HCT116 (cell line): ENCODE results near the gene ENGASE. TPM values are rescaled to one million over a fixed set of nuclear protein-coding genes. Genes with fewer than 3 reads are reported as not detected.
A peak's percentile ranks its signal among the peaks of the same experiment; 100 is the strongest.

Experiments
- ATAC-seq: fragments of 200-7000 bp; cut with Tn5 transposase; 2 replicates; pipeline ENCODE4 v1.9.1; 2020; ENCODE audit warnings: mild to moderate bottlenecking, moderate library complexity
- BruUV-seq: library from RNA; stranded (reverse); fragments of 400-500 nt; replicated peaks from 2 replicates; lab custom pipeline; 2021; lab: Mats Ljungman, UMichigan
- CTCF ChIA-PET: fragments of 300-600 bp; sonication (Branson Sonifier 250); formaldehyde crosslinking; loops from one replicate; lab custom pipeline; 2021; ENCODE audit warnings: antibody characterized with exemption; lab: Charles Lee
- POLR2A ChIA-PET: fragments of 300-600, 350-600 bp; sonication (Branson Sonifier 250); formaldehyde crosslinking; loops from one replicate; lab custom pipeline; 2021; ENCODE audit warnings: antibody characterized with exemption; lab: Charles Lee
- RAD21 ChIA-PET, 2 experiments: fragments of 300-600 bp; sonication (Branson Sonifier 250); formaldehyde crosslinking; loops; one replicate each; lab custom pipeline; 2023; ENCODE audit warnings: low total read pairs in 2 of 2; ENCODE audit not compliant: uncharacterized antibody in 2 of 2, unreplicated experiment in 2 of 2, low non-redundant PET in 1 of 2; lab: Charles Lee
- DNase-seq: peaks from one replicate; pipeline ENCODE4 v3.0.0-alpha.2; 2010; ENCODE audit warnings: low read depth, low spot score
- H2AFZ ChIP-seq: fragments of 200-600 bp; shearing (Covaris generic), sonication (generic); 2 replicates; pipeline ENCODE4 v1.6.1; 2017; ENCODE audit warnings: low read depth, mixed run types, mixed read lengths, antibody characterized with exemption, low read length; ENCODE audit not compliant: poor library complexity, severe bottlenecking
- H3K27ac ChIP-seq: 2 replicates; pipeline ENCODE4 v1.5.1; 2012; ENCODE audit warnings: low read depth, low read length
- H3K27me3 ChIP-seq: fragments of 200-600 bp; sonication (generic); 2 replicates; pipeline ENCODE4 v1.6.1; 2016; ENCODE audit warnings: mixed run types, low read length, mixed read lengths; ENCODE audit not compliant: insufficient read depth
- H3K36me3 ChIP-seq, 2 experiments: fragments of 200-500 bp in 1 of 2; fragments of 200-600 bp in 1 of 2; sonication (Bioruptor generic) in 1 of 2; sonication (generic) in 1 of 2; 2 replicates each; pipeline versions ENCODE4 v1.5.1 to v1.6.1; 2014 to 2016; ENCODE audit warnings: low read length in 2 of 2, inconsistent platforms in 1 of 2, mixed read lengths in 1 of 2, mixed run types in 1 of 2; ENCODE audit not compliant: insufficient read depth in 2 of 2, control insufficient read depth in 1 of 2
- H3K4me1 ChIP-seq, 2 experiments: fragments of 200-600 bp in 1 of 2; sonication (generic) in 1 of 2; 2 replicates each; pipeline versions ENCODE4 v1.5.1 to v1.6.1; 2012 to 2017; ENCODE audit warnings: low read length in 2 of 2, inconsistent platforms in 1 of 2, mild to moderate bottlenecking in 1 of 2, mixed read lengths in 1 of 2, mixed run types in 1 of 2, moderate library complexity in 1 of 2; ENCODE audit not compliant: insufficient read depth in 2 of 2, control insufficient read depth in 1 of 2
- H3K4me2 ChIP-seq: fragments of 200-600 bp; sonication (generic); 2 replicates; pipeline ENCODE4 v1.6.1; 2017; ENCODE audit warnings: mixed run types, low read length, mixed read lengths
- H3K4me3 ChIP-seq, 2 experiments: fragments of 200-600 bp in 1 of 2; sonication (generic) in 1 of 2; replicated peaks in 1 of 2; 2 replicates each; pipeline ENCODE4 v1.5.1; 2011 to 2016; ENCODE audit warnings: low read length in 2 of 2, control low read depth in 1 of 2, low read depth in 1 of 2, mild to moderate bottlenecking in 1 of 2, mixed read lengths in 1 of 2, mixed run types in 1 of 2
- H3K79me2 ChIP-seq: fragments of 200-600 bp; sonication (generic); 2 replicates; pipeline ENCODE4 v1.6.1; 2017; ENCODE audit warnings: mild to moderate bottlenecking, mixed run types, low read length, moderate library complexity, mixed read lengths; ENCODE audit not compliant: insufficient read depth
- H3K9ac ChIP-seq: fragments of 200-600 bp; sonication (generic); 2 replicates; pipeline ENCODE4 v1.6.1; 2016; ENCODE audit warnings: low read length, mixed read lengths
- H3K9me2 ChIP-seq: fragments of 200-600 bp; sonication (generic), shearing (Covaris generic); 2 replicates; pipeline ENCODE4 v1.6.1; 2017; ENCODE audit warnings: mixed run types, mild to moderate bottlenecking, moderate library complexity; ENCODE audit not compliant: insufficient read depth
- H3K9me3 ChIP-seq, 2 experiments: fragments of 200-500 bp in 1 of 2; fragments of 200-600 bp in 1 of 2; sonication (Bioruptor generic) in 1 of 2; sonication (generic) in 1 of 2; 2 replicates each; pipeline ENCODE4 v1.6.1; 2014 to 2017; ENCODE audit warnings: low read length in 2 of 2, mixed read lengths in 2 of 2, inconsistent platforms in 1 of 2, low read depth in 1 of 2, mild to moderate bottlenecking in 1 of 2, mixed run types in 1 of 2, moderate library complexity in 1 of 2; ENCODE audit not compliant: control insufficient read depth in 1 of 2, insufficient read depth in 1 of 2
- H4K20me1 ChIP-seq: fragments of 200-600 bp; sonication (generic), shearing (Covaris generic); 2 replicates; pipeline ENCODE4 v1.6.1; 2017; ENCODE audit warnings: mixed run types, mild to moderate bottlenecking, moderate library complexity; ENCODE audit not compliant: insufficient read depth
- ATF3 ChIP-seq: IDR thresholded peaks from 2 replicates; pipeline ENCODE4 v1.6.1; 2012
- CEBPB ChIP-seq: IDR thresholded peaks from 2 replicates; pipeline ENCODE4 v1.6.1; 2012; ENCODE audit warnings: low read depth
- EGR1 ChIP-seq: IDR thresholded peaks from 2 replicates; pipeline ENCODE4 v1.6.1; 2012; ENCODE audit warnings: low read depth
- EZH2phosphoT487 ChIP-seq: fragments of 200-600 bp; IDR thresholded peaks from 2 replicates; pipeline ENCODE4 v1.6.1; 2018; ENCODE audit warnings: antibody characterized with exemption, borderline replicate concordance
- JUND ChIP-seq: IDR thresholded peaks from 2 replicates; pipeline ENCODE4 v1.6.1; 2012
- MAX ChIP-seq: IDR thresholded peaks from 2 replicates; pipeline ENCODE4 v1.6.1; 2012
- POLR2A ChIP-seq: IDR thresholded peaks from 2 replicates; pipeline ENCODE4 v1.7.0; 2011; ENCODE audit warnings: borderline replicate concordance; ENCODE audit not compliant: insufficient read depth, insufficient read length; ENCODE audit errors: extremely low read depth
- POLR2AphosphoS5 ChIP-seq: IDR thresholded peaks from 2 replicates; pipeline ENCODE4 v1.6.1; 2011; ENCODE audit warnings: mild to moderate bottlenecking, low read depth, low read length, moderate library complexity
- RAD21 ChIP-seq: IDR thresholded peaks from 2 replicates; pipeline ENCODE4 v1.6.1; 2012; ENCODE audit warnings: low read depth, mild to moderate bottlenecking
- REST ChIP-seq: IDR thresholded peaks from 2 replicates; pipeline ENCODE4 v1.6.1; 2012; ENCODE audit warnings: low read depth
- SIN3A ChIP-seq: IDR thresholded peaks from 2 replicates; pipeline ENCODE4 v1.6.1; 2012; ENCODE audit warnings: low read depth
- SP1 ChIP-seq: IDR thresholded peaks from 2 replicates; pipeline ENCODE4 v1.6.1; 2012; ENCODE audit warnings: low read depth
- SRF ChIP-seq: IDR thresholded peaks from 2 replicates; pipeline ENCODE4 v1.6.1; 2012; ENCODE audit warnings: low read depth
- TCF7L2 ChIP-seq: IDR thresholded peaks from 2 replicates; pipeline ENCODE4 v1.7.0; 2011; ENCODE audit warnings: borderline replicate concordance, inconsistent platforms; ENCODE audit not compliant: insufficient read depth, insufficient read length; ENCODE audit errors: extremely low read depth
- YY1 ChIP-seq: IDR thresholded peaks from 2 replicates; pipeline ENCODE4 v1.6.1; 2011; ENCODE audit warnings: low read length, low read depth, moderate library complexity, mild to moderate bottlenecking; ENCODE audit not compliant: insufficient replicate concordance; ENCODE audit errors: extremely low read depth
- ZBTB33 ChIP-seq: IDR thresholded peaks from 2 replicates; pipeline ENCODE4 v1.6.1; 2011; ENCODE audit warnings: mild to moderate bottlenecking, low read length, moderate library complexity; ENCODE audit not compliant: insufficient replicate concordance; ENCODE audit errors: extremely low read depth
- ZFX ChIP-seq: fragments of 450-650 bp; IDR thresholded peaks from 2 replicates; pipeline ENCODE4 v1.6.1; 2017
- ZNF274 ChIP-seq: fragments of 200-500 bp; sonication (Bioruptor generic); IDR thresholded peaks from 2 replicates; pipeline ENCODE4 v1.6.1; 2014; ENCODE audit warnings: mild to moderate bottlenecking, low read depth, low read length, inconsistent platforms
- intact Hi-C: fragments of 100-400 bp; cut with micrococcal nuclease; formaldehyde crosslinking; loops from 2 replicates; pipeline ENCODE4 v1.10.0; 2022
- total RNA-seq: library from RNA; stranded (reverse); gene quantifications from one replicate; pipeline ENCODE4 v1.2.1, GENCODE V29; 2021; ENCODE audit not compliant: unreplicated experiment

Gene ENGASE
- total RNA-seq, 1 experiment from 2014 or later = 54.2 TPM

GRCh38 chr17:79135011-79135410 is 60.4 kb downstream of the ENGASE start (continued):
- no peak for TF ChIP-seq MAX
- no peak for TF ChIP-seq POLR2AphosphoS5
- TF ChIP-seq ZNF274 = no peak
- TF ChIP-seq EGR1 = no peak
- no peak for TF ChIP-seq ATF3
- no peak for TF ChIP-seq TCF7L2

- intact Hi-C loops = no loop called here
- ATAC-seq = 0 out of 2 replicates have a peak, but pooled peaks have one; percentile 24
- Histone ChIP-seq H2AFZ (no peak overlapping the region), H3K9me2 (no peaks in the 10 kb centered on the region), H3K9me3 (no peaks in the 10 kb centered on the region), H4K20me1 (no peaks in the 10 kb centered on the region), H3K27me3 (peaks cover 33% of the 10 kb centered on the region; the same call in 1 of the 2 replicates), H3K9ac (no peak overlapping the region), H3K4me3 (no peak overlapping the region), H3K36me3 (no peaks in the 10 kb centered on the region), H3K4me1 (no peaks in the 10 kb centered on the region), H3K79me2 (no peaks in the 10 kb centered on the region)
- CTCF ChIA-PET = no interaction called here
- no TSS peak for BruUV-seq
- TF ChIP-seq POLR2AphosphoS5 = no peak
- no peak for TF ChIP-seq ZBTB33
- TF ChIP-seq REST = no peak
- TF ChIP-seq SIN3A = no peak
- TF ChIP-seq RAD21 = no peak
- TF ChIP-seq TCF7L2 = no peak
- TF ChIP-seq EGR1 = no peak
- TF ChIP-seq POLR2A = no peak
- TF ChIP-seq EZH2phosphoT487 = no peak
- TF ChIP-seq CEBPB = no peak
- TF ChIP-seq SRF = no peak
- TF ChIP-seq SP1 = no peak
- TF ChIP-seq JUND = no peak
- no peak for TF ChIP-seq ZFX
- no peak for TF ChIP-seq YY1
- TF ChIP-seq, all 23 proteins: peak for 0
- ChIA-PET RAD21 (no interaction called here), POLR2A (no interaction called here)
- no peak for DNase-seq
- Histone ChIP-seq H3K27ac (no peak overlapping the region; the same call in 1 of the 2 replicates), H3K4me2 (no peak overlapping the region)
Measured at GRCh38 chr17:79135628-79136405, 61.2 kb downstream of the ENGASE start.
